Uterine smooth muscle cell (primary cell): ENCODE results near the gene PRKAA2. TPM values are rescaled to one million over a fixed set of nuclear protein-coding genes. Genes with fewer than 3 reads are reported as not detected.

ENCODE experiments used
- total RNA-seq: library from RNA; depleted of rRNA; stranded (reverse); fragments of >200 nt; gene quantifications from 2 replicates; pipeline ENCODE4 v1.2.3, GENCODE V29; 2014

PRKAA2 gene
- 5.1 and 5.6 TPM in 2 replicates for total RNA-seq

DNA sequence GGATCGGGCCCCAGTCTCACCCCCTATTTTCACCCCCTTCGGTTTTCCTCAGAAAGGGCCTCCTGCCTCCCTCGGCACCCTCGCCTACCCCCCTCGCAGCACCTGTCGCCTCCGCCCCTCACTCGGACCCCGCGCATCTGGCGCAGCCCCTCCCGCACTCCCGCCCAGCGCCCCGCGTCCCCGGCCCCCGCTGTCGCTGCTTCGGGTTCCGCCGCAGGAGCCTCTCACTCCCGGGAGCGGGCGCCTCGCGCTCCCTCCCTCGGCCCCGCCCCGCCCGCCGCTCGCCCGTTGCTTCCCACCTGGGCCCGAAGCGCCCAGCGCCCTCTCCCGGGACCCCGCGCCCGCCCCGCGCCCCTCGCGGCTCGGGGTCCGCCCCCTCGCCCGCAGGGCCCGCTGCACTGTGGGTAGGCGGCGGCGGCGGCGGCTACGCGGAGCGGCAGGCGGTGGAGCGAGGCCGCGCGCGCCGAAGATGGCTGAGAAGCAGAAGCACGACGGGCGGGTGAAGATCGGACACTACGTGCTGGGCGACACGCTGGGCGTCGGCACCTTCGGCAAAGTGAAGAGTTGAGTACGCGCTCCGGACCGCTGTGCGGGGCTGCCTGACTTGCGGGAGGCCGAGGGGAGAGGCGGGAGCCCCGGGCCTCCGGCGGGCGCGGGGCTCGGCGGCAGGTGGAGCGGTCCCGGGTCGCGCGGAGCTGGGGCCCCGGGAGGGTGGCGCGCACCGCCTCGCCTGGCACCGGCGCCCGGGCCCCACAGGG lies at the start of gene PRKAA2:
Gene PRKAA2, plus strand, starts transcription at position 396 of the 758 bp plus-strand sequence. Its CDS starts 74 bp downstream, at position 470.

Other genes starting within 250 kb of the PRKAA2 start
- 10.2 and 14.2 TPM in 2 replicates for gene PLPP3, start 65.8 kb upstream of the PRKAA2 start, total RNA-seq
- not detected in 2 replicates for gene FYB2, start 174.1 kb downstream of the PRKAA2 start, total RNA-seq
- gene C8A, start 209.5 kb downstream of the PRKAA2 start, total RNA-seq = not detected in 2 replicates